Measurements from ENCODE around the gene MSH4. TPM values are rescaled to one million over a fixed set of nuclear protein-coding genes. Genes with fewer than 3 reads are reported as not detected.
"Not testable (repeated sequence)": the region's sequence is repeated elsewhere in the genome, so short reads cannot be mapped to it uniquely, and the experiment has no call there.

The MSH4 gene
- total RNA-seq, 1 experiment from 2014 or later = 0.21 TPM

- Mint-ChIP-seq H3K36me3 (ENCODE audit: insufficient read depth, unreplicated experiment) (no peaks in the 10 kb centered on the region), H3K9me3 (ENCODE audit: unreplicated experiment) (no peaks in the 10 kb centered on the region), H3K27me3 (ENCODE audit: insufficient read depth, unreplicated experiment) (no peaks in the 10 kb centered on the region), H3K27ac (ENCODE audit: low read depth, unreplicated experiment) (no peak overlapping the region), H3K4me1 (ENCODE audit: insufficient read depth, unreplicated experiment) (peaks cover 4% of the 10 kb centered on the region), H3K4me3 (ENCODE audit: unreplicated experiment) (no peak overlapping the region)
- BruUV-seq (replicated peaks) = no TSS peak
- POLR2A ChIA-PET = no interaction called here
- TF ChIP-seq CTCF (IDR thresholded peaks at IDR 0.05; ENCODE audit: unreplicated experiment) = no peak
- peak; percentile 58 for DNase-seq (ENCODE audit: unreplicated experiment)
- intact Hi-C loops (cut with micrococcal nuclease) = no loop called here
- CTCF ChIA-PET = no interaction called here
These were observed 140.4 kb downstream of the MSH4 start for GRCh38 chr1:75937034-75937433.

- H3K4me1 Mint-ChIP-seq (ENCODE audit: insufficient read depth, unreplicated experiment); DNase-seq (ENCODE audit: unreplicated experiment); intact Hi-C loops (cut with micrococcal nuclease); CTCF ChIA-PET; BruUV-seq (replicated peaks); H3K27me3 Mint-ChIP-seq (ENCODE audit: insufficient read depth, unreplicated experiment); H3K4me3 Mint-ChIP-seq (ENCODE audit: unreplicated experiment); H3K27ac Mint-ChIP-seq (ENCODE audit: low read depth, unreplicated experiment); POLR2A ChIA-PET; H3K36me3 Mint-ChIP-seq (ENCODE audit: insufficient read depth, unreplicated experiment): not testable (repeated sequence)
- peaks cover 19% of the 10 kb centered on the region for H3K9me3 Mint-ChIP-seq (ENCODE audit: unreplicated experiment)
These were observed 146.4 kb downstream of the MSH4 start for GRCh38 chr1:75943037-75943436.

GRCh38 chr1:75950176-75950575 lies 153.5 kb downstream of the MSH4 start:
- no TSS peak for BruUV-seq (replicated peaks)
- TF ChIP-seq CTCF (IDR thresholded peaks at IDR 0.05; ENCODE audit: unreplicated experiment) = no peak
- peaks cover 14% of the 10 kb centered on the region for H3K9me3 Mint-ChIP-seq (ENCODE audit: unreplicated experiment)
- H3K27ac Mint-ChIP-seq (ENCODE audit: low read depth, unreplicated experiment) = no peak overlapping the region
- no peaks in the 10 kb centered on the region for H3K27me3 Mint-ChIP-seq (ENCODE audit: insufficient read depth, unreplicated experiment)
- intact Hi-C loops (cut with micrococcal nuclease) = no loop called here
- ChIA-PET POLR2A (no interaction called here), CTCF (no interaction called here)
- no peaks in the 10 kb centered on the region for H3K4me1 Mint-ChIP-seq (ENCODE audit: insufficient read depth, unreplicated experiment)
- H3K36me3 Mint-ChIP-seq (ENCODE audit: insufficient read depth, unreplicated experiment) = no peaks in the 10 kb centered on the region
- no peak overlapping the region for H3K4me3 Mint-ChIP-seq (ENCODE audit: unreplicated experiment)
- no peak for DNase-seq (ENCODE audit: unreplicated experiment)

- DNase-seq (ENCODE audit: unreplicated experiment) = no peak
- ChIA-PET CTCF (no interaction called here), POLR2A (no interaction called here)
- no peaks in the 10 kb centered on the region for H3K36me3 Mint-ChIP-seq (ENCODE audit: insufficient read depth, unreplicated experiment)
- no peak for TF ChIP-seq CTCF (IDR thresholded peaks at IDR 0.05; ENCODE audit: unreplicated experiment)
- no peaks in the 10 kb centered on the region for H3K4me1 Mint-ChIP-seq (ENCODE audit: insufficient read depth, unreplicated experiment)
- H3K4me3 Mint-ChIP-seq (ENCODE audit: unreplicated experiment) = no peak overlapping the region
- no peaks in the 10 kb centered on the region for H3K27me3 Mint-ChIP-seq (ENCODE audit: insufficient read depth, unreplicated experiment)
- intact Hi-C loops (cut with micrococcal nuclease) = no loop called here
- peaks cover 1% of the 10 kb centered on the region for H3K9me3 Mint-ChIP-seq (ENCODE audit: unreplicated experiment)
- BruUV-seq (replicated peaks) = no TSS peak
- H3K27ac Mint-ChIP-seq (ENCODE audit: low read depth, unreplicated experiment) = no peak overlapping the region
These were observed 155.3 kb downstream of the MSH4 start for GRCh38 chr1:75952016-75952415.

GRCh38 chr1:75953461-75953860 lies 156.8 kb downstream of the MSH4 start:
- Mint-ChIP-seq H3K36me3 (ENCODE audit: insufficient read depth, unreplicated experiment) (no peaks in the 10 kb centered on the region), H3K4me1 (ENCODE audit: insufficient read depth, unreplicated experiment) (no peaks in the 10 kb centered on the region), H3K9me3 (ENCODE audit: unreplicated experiment) (no peaks in the 10 kb centered on the region), H3K4me3 (ENCODE audit: unreplicated experiment) (no peak overlapping the region), H3K27ac (ENCODE audit: low read depth, unreplicated experiment) (no peak overlapping the region), H3K27me3 (ENCODE audit: insufficient read depth, unreplicated experiment) (no peaks in the 10 kb centered on the region)
- TF ChIP-seq CTCF (IDR thresholded peaks at IDR 0.05; ENCODE audit: unreplicated experiment) = no peak
- intact Hi-C loops (cut with micrococcal nuclease) = no loop called here
- no TSS peak for BruUV-seq (replicated peaks)
- CTCF ChIA-PET = no interaction called here
- DNase-seq (ENCODE audit: unreplicated experiment) = no peak
- POLR2A ChIA-PET = no interaction called here
